PFSK-1 (cell line): ENCODE measurements around the gene SRRM2.
A peak's percentile ranks its signal among the peaks of the same experiment; 100 is the strongest.

Experiments
- FOXP2 ChIP-seq: optimal IDR thresholded peaks from 2 replicates; pipeline ENCODE3; 2011; ENCODE audit warnings: borderline replicate concordance, control low read depth, inconsistent platforms; ENCODE audit not compliant: insufficient read depth; ENCODE audit errors: extremely low read length, extremely low read depth
- POLR2AphosphoS5 ChIP-seq: IDR thresholded peaks from 2 replicates; pipeline ENCODE4 v1.6.1; 2012; ENCODE audit warnings: low read depth, mild to moderate bottlenecking, control low read depth, low read length, moderate library complexity
- REST ChIP-seq, 2 experiments: IDR thresholded peaks; 2 replicates each; pipeline versions ENCODE4 v1.6.1 to v1.8.0; 2011 to 2012; ENCODE audit warnings: low read depth in 2 of 2, low read length in 2 of 2, control low read depth in 1 of 2, inconsistent platforms in 1 of 2, mild to moderate bottlenecking in 1 of 2, moderate library complexity in 1 of 2; ENCODE audit not compliant: insufficient read depth in 1 of 2
- SIN3A ChIP-seq: IDR thresholded peaks from 2 replicates; pipeline ENCODE4 v1.6.1; 2012; ENCODE audit warnings: mild to moderate bottlenecking, low read length, moderate library complexity, borderline replicate concordance; ENCODE audit not compliant: insufficient read depth
- TAF1 ChIP-seq: IDR thresholded peaks from 2 replicates; pipeline ENCODE4 v1.6.1; 2012; ENCODE audit warnings: low read length, control low read depth, borderline replicate concordance; ENCODE audit not compliant: insufficient read depth

Gene SRRM2

GRCh38 chr16:2777903-2778629, 25.6 kb downstream of the SRRM2 start:
- TF ChIP-seq SIN3A, result no peak
- TF ChIP-seq TAF1, result no peak

GRCh38 chr16:2778630-2778958, 26.2 kb downstream of the SRRM2 start:
- no peak for TF ChIP-seq FOXP2
- TF ChIP-seq TAF1, result no peak
- TF ChIP-seq REST (IDR thresholded peaks at IDR 0.05; ENCODE audit: insufficient read depth in 1 of 2, low read depth in 2 of 2, low read length in 2 of 2), result no peak
- TF ChIP-seq SIN3A, result no peak
- TF ChIP-seq POLR2AphosphoS5, result no peak

GRCh38 chr16:2779151-2779920, 26.9 kb downstream of the SRRM2 start:
- TF ChIP-seq TAF1, result no peak
- TF ChIP-seq FOXP2, result no peak
- TF ChIP-seq POLR2AphosphoS5, result 0 out of 2 replicates have a peak, but pooled peaks have one; percentile 13
- no peak for TF ChIP-seq SIN3A
- TF ChIP-seq REST (IDR thresholded peaks at IDR 0.05; ENCODE audit: insufficient read depth in 1 of 2, low read depth in 2 of 2, low read length in 2 of 2), result no peak

- TF ChIP-seq TAF1 (no peak), POLR2AphosphoS5 (no peak), REST (IDR thresholded peaks at IDR 0.05; ENCODE audit: insufficient read depth in 1 of 2, low read depth in 2 of 2, low read length in 2 of 2) (no peak), SIN3A (no peak), FOXP2 (no peak)
These were observed 27.8 kb downstream of the SRRM2 start for GRCh38 chr16:2779978-2780898.

GRCh38 chr16:2782583-2783351, 30.3 kb downstream of the SRRM2 start:
- no peak for TF ChIP-seq SIN3A
- no peak for TF ChIP-seq POLR2AphosphoS5
- no peak for TF ChIP-seq FOXP2
- TF ChIP-seq TAF1, result no peak
- TF ChIP-seq REST (IDR thresholded peaks at IDR 0.05; ENCODE audit: insufficient read depth in 1 of 2, low read depth in 2 of 2, low read length in 2 of 2), result no peak
